Thyroid gland (tissue), 4 donors: Measurements from ENCODE around the gene CAVIN1.
"Not testable (repeated sequence)": the region's sequence is repeated elsewhere in the genome, so short reads cannot be mapped to it uniquely, and the experiment has no call there.

Experiments
- POLR2A ChIP-seq, 2 donors: fragments of 450-650 bp; IDR thresholded peaks; one replicate each; pipeline ENCODE4 v1.6.1; 2017; ENCODE audit warnings: antibody characterized with exemption in 2 of 2, mild to moderate bottlenecking in 2 of 2, moderate library complexity in 1 of 2
- TF ChIP-seq, protein P1 (sequence below), 6 experiments: fragments of 200-600 bp in 3 of 6; fragments of 450-650 bp in 3 of 6; sonication (generic) in 3 of 6; IDR thresholded peaks; one replicate each; pipeline ENCODE4 v1.5.1; 2016 to 2019; ENCODE audit warnings: antibody characterized with exemption in 6 of 6, mild to moderate bottlenecking in 2 of 6, inconsistent platforms in 1 of 6, moderate library complexity in 1 of 6

- TF ChIP-seq, protein P1, sequence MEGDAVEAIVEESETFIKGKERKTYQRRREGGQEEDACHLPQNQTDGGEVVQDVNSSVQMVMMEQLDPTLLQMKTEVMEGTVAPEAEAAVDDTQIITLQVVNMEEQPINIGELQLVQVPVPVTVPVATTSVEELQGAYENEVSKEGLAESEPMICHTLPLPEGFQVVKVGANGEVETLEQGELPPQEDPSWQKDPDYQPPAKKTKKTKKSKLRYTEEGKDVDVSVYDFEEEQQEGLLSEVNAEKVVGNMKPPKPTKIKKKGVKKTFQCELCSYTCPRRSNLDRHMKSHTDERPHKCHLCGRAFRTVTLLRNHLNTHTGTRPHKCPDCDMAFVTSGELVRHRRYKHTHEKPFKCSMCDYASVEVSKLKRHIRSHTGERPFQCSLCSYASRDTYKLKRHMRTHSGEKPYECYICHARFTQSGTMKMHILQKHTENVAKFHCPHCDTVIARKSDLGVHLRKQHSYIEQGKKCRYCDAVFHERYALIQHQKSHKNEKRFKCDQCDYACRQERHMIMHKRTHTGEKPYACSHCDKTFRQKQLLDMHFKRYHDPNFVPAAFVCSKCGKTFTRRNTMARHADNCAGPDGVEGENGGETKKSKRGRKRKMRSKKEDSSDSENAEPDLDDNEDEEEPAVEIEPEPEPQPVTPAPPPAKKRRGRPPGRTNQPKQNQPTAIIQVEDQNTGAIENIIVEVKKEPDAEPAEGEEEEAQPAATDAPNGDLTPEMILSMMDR (IDR thresholded peaks at IDR 0.05), result not testable (repeated sequence)
- not testable (repeated sequence) for TF ChIP-seq POLR2A (IDR thresholded peaks at IDR 0.05)
These were observed 26.1 kb upstream of the CAVIN1 start for GRCh38 chr17:42449176-42449575.
